ENCODE results near the gene CABYR.

Gene CABYR

DNA sequence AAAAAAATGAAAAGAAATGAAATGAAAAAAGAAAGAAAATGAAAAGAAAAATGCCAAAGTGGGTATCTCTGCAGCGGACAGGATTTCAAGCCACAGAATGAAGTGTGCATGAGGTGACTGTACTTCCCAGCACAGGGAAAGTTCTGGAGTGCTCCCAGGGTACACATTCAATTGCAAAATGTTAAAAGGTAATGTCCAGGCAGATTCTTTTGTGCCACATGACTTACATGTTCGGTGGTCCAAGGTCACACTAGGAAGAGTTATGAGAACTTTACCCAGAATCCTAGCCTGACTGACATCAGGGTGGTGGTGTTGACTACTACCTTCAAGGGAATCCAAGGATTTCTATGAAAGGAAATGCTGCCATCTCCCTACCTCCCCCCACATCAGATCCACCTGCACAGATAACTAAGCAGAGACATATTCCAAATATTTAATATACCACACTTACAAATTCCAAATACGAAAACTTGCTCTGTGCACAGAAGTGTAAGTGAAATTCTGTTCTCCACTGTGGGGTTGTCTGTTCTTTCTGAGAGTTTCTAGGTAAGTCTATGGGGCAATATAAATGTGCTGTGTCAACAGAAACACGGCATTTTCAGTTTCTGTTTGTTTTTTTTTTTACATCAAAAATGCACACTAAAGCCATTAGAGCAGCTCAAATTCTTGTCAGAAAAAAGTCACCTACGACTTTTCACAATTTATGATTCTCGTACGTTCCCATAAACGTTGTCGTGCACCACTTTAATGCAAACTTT, 56.6 kb downstream of the CABYR start:
- no peak for DNase-seq

DNA sequence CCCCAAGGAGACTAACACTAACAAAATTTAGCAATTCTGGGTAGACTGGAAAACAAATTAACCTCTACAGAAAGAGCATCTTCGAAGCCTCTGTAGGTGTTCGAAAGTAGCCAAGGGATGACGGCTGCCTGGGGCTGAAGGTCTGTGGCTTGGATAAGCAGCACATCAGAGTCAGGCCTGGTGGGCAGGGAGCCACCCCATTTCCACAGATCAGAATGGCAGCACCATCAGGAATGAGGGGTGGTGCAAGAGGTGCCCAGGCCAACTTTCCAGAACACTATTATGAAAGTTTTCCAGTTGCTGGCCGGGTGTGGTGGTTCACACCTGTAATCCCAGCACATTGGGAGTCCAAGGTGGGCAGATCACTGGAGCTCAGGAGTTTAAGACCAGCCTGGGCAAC, 57.9 kb downstream of the CABYR start:
- no peak for DNase-seq

DNA sequence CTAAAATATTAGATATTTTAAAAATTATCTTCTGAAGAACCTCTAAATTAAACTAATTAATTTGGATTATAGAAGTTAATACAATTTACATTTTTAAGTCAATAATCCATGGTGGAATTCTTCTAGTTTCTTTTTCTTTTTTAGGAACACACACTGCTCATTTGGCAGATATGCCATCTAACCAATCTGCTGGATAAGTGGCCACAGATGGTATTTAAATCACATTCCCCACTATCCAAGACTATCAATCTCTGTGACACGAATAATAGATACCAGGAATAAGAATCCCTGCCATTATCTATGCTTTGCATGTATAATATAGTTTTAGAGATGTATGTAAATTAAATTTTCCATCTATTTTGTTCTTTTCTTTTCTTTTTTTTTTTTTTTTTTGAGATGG, 58.5 kb downstream of the CABYR start:
- DNase-seq, result no peak

DNA sequence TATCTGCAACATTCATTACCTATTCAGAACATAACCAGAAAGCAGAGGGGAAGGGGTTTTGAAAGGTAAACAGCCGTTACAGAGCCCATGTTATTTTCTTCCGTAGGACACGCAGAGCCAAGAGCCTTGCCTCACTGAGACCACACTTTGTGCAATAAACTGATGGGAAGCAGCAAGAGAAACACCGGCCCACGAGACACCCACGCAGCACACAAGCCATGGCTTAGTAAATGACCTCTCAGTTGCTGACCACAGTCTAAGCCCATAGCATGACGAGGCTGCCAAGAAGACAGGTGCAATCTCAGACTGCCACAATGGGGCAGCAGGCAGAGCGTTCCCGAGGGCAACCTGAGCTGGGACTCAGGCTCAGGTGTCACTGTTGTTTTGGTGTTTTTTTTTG, 59.6 kb downstream of the CABYR start:
- DNase-seq, result no peak

DNA sequence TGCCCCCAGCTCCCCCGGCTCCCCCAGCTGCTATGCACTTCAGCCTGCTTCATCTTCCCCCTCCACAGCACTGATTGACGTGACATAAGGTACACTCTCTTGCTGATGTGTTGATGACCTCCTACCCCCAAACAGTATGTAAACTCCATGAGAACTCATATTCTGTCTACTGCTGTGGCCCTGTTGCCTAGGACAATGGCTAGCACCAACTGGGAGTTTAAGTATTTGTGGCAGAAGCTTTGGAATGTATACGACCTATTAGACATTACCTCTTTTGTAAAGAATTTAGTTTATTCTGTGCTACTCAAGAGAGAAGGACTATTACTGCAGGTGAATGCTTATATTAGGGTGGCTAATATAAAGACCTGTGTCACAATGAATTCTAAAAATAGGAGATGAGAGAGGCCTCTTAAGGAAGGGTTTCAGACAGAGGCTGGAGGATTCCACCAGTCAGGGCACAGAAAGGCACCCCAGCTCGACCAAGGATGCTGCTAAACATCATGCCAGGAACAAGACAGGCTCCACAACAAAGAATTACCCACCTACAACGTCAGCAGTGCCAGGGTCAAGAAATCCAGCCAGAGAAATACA, 60.6 kb downstream of the CABYR start:
- DNase-seq, result no peak

DNA sequence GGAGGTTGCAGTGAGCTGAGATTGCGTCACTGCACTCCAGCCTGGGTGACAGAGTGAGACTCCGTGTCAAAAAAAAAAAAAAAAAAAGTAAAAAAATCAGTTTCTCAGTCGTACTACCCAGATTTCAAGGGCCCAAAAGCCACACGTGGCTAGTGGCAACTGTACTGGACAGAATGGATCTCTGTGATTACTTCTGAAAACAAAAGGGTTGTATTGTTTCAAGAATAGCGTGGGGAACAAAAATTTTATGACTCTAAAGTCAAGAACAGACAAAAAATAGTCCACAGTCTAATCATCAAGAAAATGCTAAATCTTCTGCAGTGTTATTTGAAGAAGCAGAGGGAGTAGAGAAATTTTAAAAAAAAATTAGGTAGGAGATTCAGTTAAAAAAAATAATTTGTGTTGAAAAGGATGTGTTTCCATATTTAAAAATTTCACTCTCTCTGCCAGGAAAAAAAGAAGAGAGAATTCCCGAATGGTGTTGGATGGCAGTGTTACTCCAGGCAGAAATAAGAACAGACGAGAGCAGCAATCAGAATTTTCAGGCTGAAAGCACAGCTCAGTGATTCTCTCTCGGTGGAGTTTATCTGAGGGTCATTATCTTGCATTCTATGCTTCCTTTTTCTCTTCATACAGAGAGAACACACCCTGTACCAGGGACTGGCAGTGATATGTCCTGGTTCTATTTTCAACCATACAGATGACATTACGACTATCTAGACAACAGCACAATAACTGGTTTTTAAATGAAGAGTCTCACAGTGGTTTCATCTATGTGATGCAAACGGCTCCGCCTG, 61.8 kb downstream of the CABYR start:
- DNase-seq, result no peak

DNA sequence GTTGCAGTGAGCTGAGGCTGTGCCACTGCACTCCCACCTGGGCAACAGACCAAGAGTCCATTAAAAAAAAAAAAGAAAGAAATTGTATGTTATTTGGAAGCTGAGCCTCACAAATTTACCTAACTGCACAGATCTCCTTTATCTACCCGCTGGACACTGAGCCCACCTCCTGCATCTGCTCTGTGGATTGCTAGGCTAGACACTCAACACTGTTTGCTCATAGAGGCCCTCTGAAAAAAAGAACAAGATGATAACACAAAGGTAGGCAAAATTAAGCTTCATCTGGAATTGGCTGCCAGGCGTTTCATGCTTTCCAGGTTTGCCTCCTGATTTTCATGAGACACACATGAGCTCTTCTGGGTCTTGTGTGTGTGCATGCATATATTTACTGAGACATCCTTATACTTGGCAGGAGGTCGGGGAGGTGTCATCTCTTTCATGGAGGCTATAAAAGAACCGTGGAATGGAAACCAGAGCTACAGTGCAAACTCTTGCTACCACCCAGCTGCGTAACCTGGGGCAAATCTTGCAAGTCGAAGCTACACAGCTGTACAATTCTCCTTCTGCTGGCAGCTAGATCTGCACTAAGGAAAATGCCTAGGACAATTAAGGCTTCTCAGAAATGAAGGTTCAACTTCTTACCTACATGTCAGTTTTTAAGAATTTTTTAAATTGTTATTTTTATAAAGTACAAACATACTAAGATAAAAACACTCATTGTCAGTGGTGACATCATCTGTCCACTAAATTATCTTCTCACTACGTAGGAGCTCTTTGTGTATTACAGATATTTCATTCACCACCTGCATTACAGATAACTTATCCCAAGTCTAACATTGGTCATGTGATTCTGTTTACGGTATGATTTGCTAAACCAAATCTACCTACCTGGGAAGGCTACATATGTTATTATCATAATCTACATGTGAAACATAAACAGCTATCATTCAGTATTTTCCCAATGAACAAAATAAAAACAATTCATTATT, 63.1 kb downstream of the CABYR start:
- no peak for DNase-seq

DNA sequence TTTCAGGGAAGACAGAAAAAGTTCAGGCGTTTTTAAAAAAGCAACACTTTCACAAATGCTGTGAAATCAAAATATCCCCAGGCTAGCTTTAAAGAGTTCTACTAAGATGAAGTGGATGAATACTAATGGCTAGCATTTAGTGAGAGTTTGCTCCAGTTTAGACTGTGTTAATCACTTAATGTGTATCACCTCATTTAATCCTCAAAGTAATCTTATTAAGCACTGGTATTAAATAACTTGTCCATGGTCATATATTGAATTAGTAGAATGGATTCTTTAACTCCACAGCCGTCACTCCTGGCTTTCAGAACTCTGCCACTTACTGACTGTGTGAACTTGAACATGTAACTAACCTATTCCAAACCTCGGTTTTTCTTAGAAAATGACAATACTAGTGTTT, 66.0 kb downstream of the CABYR start:
- DNase-seq, result no peak

DNA sequence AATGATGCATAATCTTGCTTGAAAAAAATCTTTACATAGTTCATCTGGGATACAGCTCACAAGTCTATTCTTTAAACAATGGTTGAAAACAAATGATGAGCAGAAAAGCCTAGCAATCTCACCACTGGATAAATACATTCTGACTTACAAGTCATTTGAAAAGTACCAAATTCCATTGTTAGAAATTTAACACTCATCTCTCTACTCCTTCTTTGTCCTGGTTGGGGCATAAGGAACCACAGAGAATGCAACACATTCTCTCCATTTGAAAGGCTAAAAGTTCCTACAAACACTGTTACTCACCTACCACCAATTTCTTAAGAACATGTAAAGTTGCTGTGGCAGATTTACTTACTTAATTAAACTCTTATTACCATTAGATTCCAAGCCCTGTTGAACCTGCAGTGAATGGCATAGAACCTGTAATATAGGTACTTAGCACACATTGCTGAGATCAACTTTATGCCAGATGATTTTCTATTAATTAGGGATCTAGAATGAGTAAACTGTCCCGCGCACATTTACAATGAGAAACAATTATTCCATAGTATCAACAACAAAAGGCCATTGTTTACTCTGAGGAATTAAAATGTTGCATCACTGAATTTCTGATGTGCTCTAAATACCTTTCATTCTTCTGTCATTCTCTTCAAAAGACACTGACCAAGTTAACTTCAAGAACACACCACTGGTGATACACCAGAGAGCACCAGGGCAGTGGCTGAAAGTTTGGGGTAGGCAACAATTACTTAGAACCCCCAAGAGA, 69.6 kb downstream of the CABYR start:
- DNase-seq, result no peak

DNA sequence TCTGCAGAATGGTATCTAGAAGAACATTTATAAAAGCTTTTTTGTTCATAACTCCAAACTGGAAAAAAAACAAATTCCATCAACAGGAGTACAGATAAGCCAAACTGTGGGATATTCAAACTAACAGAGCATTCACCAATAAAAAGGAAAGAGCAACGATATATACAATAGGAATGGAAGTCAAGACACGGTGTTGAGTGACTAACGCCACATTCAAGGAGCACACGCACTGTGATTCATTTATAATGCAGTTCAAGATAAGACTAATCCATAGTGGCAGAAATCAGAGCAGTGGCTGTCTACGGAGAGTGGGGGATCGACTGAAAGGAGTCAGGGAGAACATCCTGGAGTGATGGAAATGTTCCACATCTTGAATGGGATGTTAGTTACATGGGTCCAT, 70.7 kb downstream of the CABYR start:
- DNase-seq, result no peak
